Measurements from ENCODE around the gene FRK.

FRK gene

DNA sequence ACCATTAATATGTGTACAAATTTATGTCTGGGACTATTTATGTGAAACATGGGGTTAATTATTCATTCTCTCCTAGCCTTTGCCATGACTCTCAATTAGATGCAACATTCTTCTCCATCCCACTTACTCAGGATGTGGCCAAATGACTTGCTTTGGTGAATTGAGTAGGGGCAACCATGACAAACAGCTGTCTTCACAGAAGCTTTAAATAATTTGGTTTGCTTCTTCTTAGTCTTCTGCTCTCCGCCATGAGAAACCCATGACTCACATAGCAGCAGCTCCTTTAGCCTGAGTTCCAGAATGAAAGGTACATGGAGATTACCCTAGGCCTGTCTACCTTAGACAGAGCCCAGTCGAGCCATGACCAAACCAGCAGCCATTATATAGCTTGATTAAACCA lies 74.7 kb downstream of the FRK start:
- DNase-seq (ENCODE audit: insufficient read length, low spot score) (no peak), FAIRE-seq (no peak)
- TF ChIP-seq POLR2AphosphoS5 (IDR thresholded peaks at IDR 0.05; ENCODE audit: low read depth, low read length), result no peak
- no peak for TF ChIP-seq SPI1 (IDR thresholded peaks at IDR 0.05; ENCODE audit: low read depth, low read length)
- TF ChIP-seq POLR2A (IDR thresholded peaks at IDR 0.05; ENCODE audit: low read depth, low read length), result no peak
- TF ChIP-seq POU2F2 (IDR thresholded peaks at IDR 0.05; ENCODE audit: low read depth, low read length), result no peak
- no peak for TF ChIP-seq TAF1 (IDR thresholded peaks at IDR 0.05; ENCODE audit: low read depth, low read length)
- TF ChIP-seq PAX5 (IDR thresholded peaks at IDR 0.05; ENCODE audit: insufficient read depth, low read length, severe bottlenecking), result no peak

DNA sequence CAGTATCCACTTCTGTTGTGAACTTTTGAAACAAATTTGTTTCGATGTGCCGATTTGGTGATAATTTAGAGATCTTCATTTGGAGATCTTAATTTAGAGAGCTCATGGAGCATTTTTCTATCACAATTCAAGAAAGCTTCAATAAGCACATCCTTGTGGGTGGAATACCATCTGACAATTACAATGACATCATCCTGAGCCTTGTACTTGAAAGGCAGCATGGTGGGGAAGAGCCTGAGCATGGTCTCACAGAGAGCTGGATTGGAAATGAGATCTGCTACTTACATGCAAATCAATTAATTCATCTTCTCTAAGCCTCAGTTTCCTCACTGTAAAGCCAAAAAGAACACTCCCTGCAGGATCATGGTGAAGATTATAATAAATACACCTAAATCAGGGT lies 75.9 kb downstream of the FRK start:
- no peak for TF ChIP-seq POLR2AphosphoS5 (IDR thresholded peaks at IDR 0.05; ENCODE audit: low read depth, low read length)
- no peak for TF ChIP-seq POU2F2 (IDR thresholded peaks at IDR 0.05; ENCODE audit: low read depth, low read length)
- no peak for TF ChIP-seq TAF1 (IDR thresholded peaks at IDR 0.05; ENCODE audit: low read depth, low read length)
- TF ChIP-seq PAX5 (IDR thresholded peaks at IDR 0.05; ENCODE audit: insufficient read depth, low read length, severe bottlenecking), result no peak
- TF ChIP-seq POLR2A (IDR thresholded peaks at IDR 0.05; ENCODE audit: low read depth, low read length), result no peak
- TF ChIP-seq SPI1 (IDR thresholded peaks at IDR 0.05; ENCODE audit: low read depth, low read length), result no peak
- FAIRE-seq (no peak), DNase-seq (ENCODE audit: insufficient read length, low spot score) (no peak)

DNA sequence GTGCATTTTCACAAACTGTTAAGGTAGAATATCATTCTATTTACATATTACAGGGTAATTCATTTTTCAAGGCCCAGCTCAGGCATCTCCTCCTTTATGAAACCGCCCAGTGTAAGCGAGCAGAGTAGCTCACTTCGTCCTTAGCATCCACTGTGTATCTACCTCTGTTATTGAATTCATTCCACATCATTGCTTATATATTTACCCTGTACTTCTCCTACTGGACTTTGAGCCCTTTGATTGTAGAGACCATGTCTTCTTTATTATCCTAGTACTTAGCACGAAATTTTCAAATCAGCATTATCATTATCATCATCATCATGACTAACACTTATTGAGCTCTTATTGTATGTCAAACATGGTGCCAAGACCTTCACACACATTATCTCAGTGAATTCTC lies 76.7 kb downstream of the FRK start:
- no peak for DNase-seq (ENCODE audit: insufficient read length, low spot score)
- TF ChIP-seq PAX5 (IDR thresholded peaks at IDR 0.05; ENCODE audit: insufficient read depth, low read length, severe bottlenecking), result no peak
- TF ChIP-seq SPI1 (IDR thresholded peaks at IDR 0.05; ENCODE audit: low read depth, low read length), result no peak
- no peak for TF ChIP-seq POU2F2 (IDR thresholded peaks at IDR 0.05; ENCODE audit: low read depth, low read length)
- TF ChIP-seq TAF1 (IDR thresholded peaks at IDR 0.05; ENCODE audit: low read depth, low read length), result no peak
- no peak for TF ChIP-seq POLR2A (IDR thresholded peaks at IDR 0.05; ENCODE audit: low read depth, low read length)
- no peak for TF ChIP-seq POLR2AphosphoS5 (IDR thresholded peaks at IDR 0.05; ENCODE audit: low read depth, low read length)
- no peak for FAIRE-seq

DNA sequence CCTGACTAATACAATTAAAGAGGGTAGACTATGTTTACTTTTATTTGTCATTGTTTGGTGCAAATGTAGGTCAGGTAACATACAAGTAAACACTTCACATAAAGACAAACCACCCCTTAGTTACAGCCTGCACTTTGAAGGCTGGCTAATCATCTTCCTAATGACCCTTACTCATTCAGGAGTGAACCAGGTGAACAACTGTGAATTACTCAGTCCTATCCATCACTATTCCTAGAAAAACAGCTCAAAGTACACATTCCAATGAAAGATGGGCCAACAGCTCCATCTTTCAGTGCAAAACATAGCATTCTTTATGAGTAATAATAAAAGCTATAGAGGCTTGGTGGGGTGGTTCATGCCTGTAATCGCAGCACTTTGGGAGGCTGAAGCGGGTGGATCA lies 78.2 kb downstream of the FRK start:
- DNase-seq (ENCODE audit: insufficient read length, low spot score), result no peak
- no peak for FAIRE-seq

DNA sequence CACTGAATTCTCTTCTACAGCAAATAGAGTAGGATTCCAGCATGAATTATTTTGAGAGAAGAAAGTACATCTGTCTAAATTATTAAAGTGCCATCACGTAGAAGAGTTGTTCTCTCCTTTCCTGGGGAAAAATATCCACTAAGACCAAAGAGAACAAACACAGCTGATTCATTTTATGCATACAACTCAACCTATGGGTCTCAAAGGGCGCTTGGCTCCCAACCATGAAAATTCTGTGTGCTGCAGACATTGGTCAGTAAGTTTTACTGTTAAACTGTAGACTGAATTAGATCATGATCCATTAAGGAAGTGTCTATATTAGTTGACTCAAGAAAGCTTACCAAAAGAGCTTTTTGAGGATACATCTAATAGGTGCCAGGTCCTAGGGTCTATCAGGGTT lies 83.5 kb downstream of the FRK start:
- FAIRE-seq, result no peak
- TF ChIP-seq TAF1 (IDR thresholded peaks at IDR 0.05; ENCODE audit: low read depth, low read length) (no peak), POLR2A (IDR thresholded peaks at IDR 0.05; ENCODE audit: low read depth, low read length) (no peak), POU2F2 (IDR thresholded peaks at IDR 0.05; ENCODE audit: low read depth, low read length) (no peak), PAX5 (IDR thresholded peaks at IDR 0.05; ENCODE audit: insufficient read depth, low read length, severe bottlenecking) (no peak), POLR2AphosphoS5 (IDR thresholded peaks at IDR 0.05; ENCODE audit: low read depth, low read length) (no peak), SPI1 (IDR thresholded peaks at IDR 0.05; ENCODE audit: low read depth, low read length) (no peak)
- no peak for DNase-seq (ENCODE audit: insufficient read length, low spot score)

More for the DNA sequence above, 78.2 kb downstream of the FRK start:
- TF ChIP-seq POU2F2 (IDR thresholded peaks at IDR 0.05; ENCODE audit: low read depth, low read length), result no peak
- TF ChIP-seq POLR2A (IDR thresholded peaks at IDR 0.05; ENCODE audit: low read depth, low read length), result no peak
- TF ChIP-seq SPI1 (IDR thresholded peaks at IDR 0.05; ENCODE audit: low read depth, low read length), result no peak
- TF ChIP-seq PAX5 (IDR thresholded peaks at IDR 0.05; ENCODE audit: insufficient read depth, low read length, severe bottlenecking), result no peak
- no peak for TF ChIP-seq TAF1 (IDR thresholded peaks at IDR 0.05; ENCODE audit: low read depth, low read length)
- TF ChIP-seq POLR2AphosphoS5 (IDR thresholded peaks at IDR 0.05; ENCODE audit: low read depth, low read length), result no peak

GRCh38 chr6:115976321-115976870 lies 84.3 kb downstream of the FRK start:
- DNase-seq (ENCODE audit: insufficient read length, low spot score) (no peak), FAIRE-seq (no peak)
- no peak for TF ChIP-seq POU2F2 (IDR thresholded peaks at IDR 0.05; ENCODE audit: low read depth, low read length)
- no peak for TF ChIP-seq POLR2A (IDR thresholded peaks at IDR 0.05; ENCODE audit: low read depth, low read length)
- no peak for TF ChIP-seq POLR2AphosphoS5 (IDR thresholded peaks at IDR 0.05; ENCODE audit: low read depth, low read length)
- TF ChIP-seq SPI1 (IDR thresholded peaks at IDR 0.05; ENCODE audit: low read depth, low read length), result no peak
- no peak for TF ChIP-seq TAF1 (IDR thresholded peaks at IDR 0.05; ENCODE audit: low read depth, low read length)
- no peak for TF ChIP-seq PAX5 (IDR thresholded peaks at IDR 0.05; ENCODE audit: insufficient read depth, low read length, severe bottlenecking)

- DNase-seq (ENCODE audit: insufficient read length, low spot score) (no peak), FAIRE-seq (no peak)
- TF ChIP-seq PAX5 (IDR thresholded peaks at IDR 0.05; ENCODE audit: insufficient read depth, low read length, severe bottlenecking), result no peak
- no peak for TF ChIP-seq POLR2A (IDR thresholded peaks at IDR 0.05; ENCODE audit: low read depth, low read length)
- no peak for TF ChIP-seq SPI1 (IDR thresholded peaks at IDR 0.05; ENCODE audit: low read depth, low read length)
- no peak for TF ChIP-seq POU2F2 (IDR thresholded peaks at IDR 0.05; ENCODE audit: low read depth, low read length)
- no peak for TF ChIP-seq TAF1 (IDR thresholded peaks at IDR 0.05; ENCODE audit: low read depth, low read length)
- no peak for TF ChIP-seq POLR2AphosphoS5 (IDR thresholded peaks at IDR 0.05; ENCODE audit: low read depth, low read length)
Observed at GRCh38 chr6:115972679-115973078, 88.0 kb downstream of the FRK start.

- DNase-seq (ENCODE audit: insufficient read length, low spot score) (no peak), FAIRE-seq (no peak)
- TF ChIP-seq POLR2A (IDR thresholded peaks at IDR 0.05; ENCODE audit: low read depth, low read length) (no peak), PAX5 (IDR thresholded peaks at IDR 0.05; ENCODE audit: insufficient read depth, low read length, severe bottlenecking) (no peak)
Observed at GRCh38 chr6:115971785-115972184, 88.9 kb downstream of the FRK start.

GRCh38 chr6:115969930-115970273 lies 90.8 kb downstream of the FRK start:
- FAIRE-seq, result no peak
- DNase-seq (ENCODE audit: insufficient read length, low spot score), result no peak
- TF ChIP-seq PAX5 (IDR thresholded peaks at IDR 0.05; ENCODE audit: insufficient read depth, low read length, severe bottlenecking) (no peak), POU2F2 (IDR thresholded peaks at IDR 0.05; ENCODE audit: low read depth, low read length) (no peak), SPI1 (IDR thresholded peaks at IDR 0.05; ENCODE audit: low read depth, low read length) (no peak), POLR2A (IDR thresholded peaks at IDR 0.05; ENCODE audit: low read depth, low read length) (no peak), TAF1 (IDR thresholded peaks at IDR 0.05; ENCODE audit: low read depth, low read length) (no peak), POLR2AphosphoS5 (IDR thresholded peaks at IDR 0.05; ENCODE audit: low read depth, low read length) (no peak)

All from GM12891 (cell line).